Measurements from ENCODE around the gene CABYR. TPM values are rescaled to one million over a fixed set of nuclear protein-coding genes. Genes with fewer than 3 reads are reported as not detected.

Gene CABYR
- total and polyA plus RNA-seq, 2 of the 13 experiments (the other 11 are each of a cell fraction or from before 2014, with no cell fraction given) = 0.71 to 0.88 TPM

- in situ Hi-C loops (cut with HindIII; ENCODE audit: extremely low pct_ligation_motif_present, low pct_unique_long_range_greater_than_20kb) (loop anchor here (10.0 kb wide), 1 partner anchor 288 kb away; no protein-coding TSS in a partner anchor), intact Hi-C loops (cut with micrococcal nuclease; ENCODE audit: unreplicated experiment) (loop anchor here (2.0 kb wide), 1 partner anchor 62 kb away; no protein-coding TSS in a partner anchor)
- Histone ChIP-seq H3K27ac (ENCODE audit: extremely low read length, insufficient read depth, low read length) (peak overlapping the region; percentile 86), H3K27me3 (ENCODE audit: control insufficient read depth in 1 of 2, insufficient read depth in 2 of 2, low read length in 2 of 2) (no peaks in the 10 kb centered on the region), H3K79me2 (ENCODE audit: insufficient read depth, low read length) (no peaks in the 10 kb centered on the region), H3K9ac (ENCODE audit: insufficient read depth, low read depth, low read length) (peak overlapping the region; percentile 63), H3K9me3 (ENCODE audit: low read length) (no peaks in the 10 kb centered on the region), H3K4me2 (ENCODE audit: low read depth, low read length) (peak overlapping the region; percentile 85), H3K36me3 (replicated peaks in 1 of 2; ENCODE audit: control insufficient read depth in 1 of 2, insufficient read depth in 2 of 2, low read length in 2 of 2) (no peaks in the 10 kb centered on the region), H2AFZ (ENCODE audit: low read length) (no peak overlapping the region), H4K20me1 (ENCODE audit: insufficient read depth, low read length) (no peaks in the 10 kb centered on the region), H3K4me3 (replicated peaks in 1 of 3; ENCODE audit: insufficient read depth in 1 of 3, low read depth in 2 of 3, low read length in 3 of 3) (peak overlapping the region in 2 of 3 experiments; percentile 41 to 66; a peak in 2 of 6 replicates), H3K4me1 (ENCODE audit: insufficient read depth, low read length) (peaks cover 62% of the 10 kb centered on the region)
- CTCF ChIA-PET (ENCODE audit: low intra/inter-chr PET ratio, low total read pairs) = no interaction called here
- TF ChIP-seq ZNF180 (CRISPR knock-in tag; IDR thresholded peaks at IDR 0.05; ENCODE audit: borderline replicate concordance, low read depth) (no peak), ZNF761 (CRISPR knock-in tag; conservative IDR thresholded peaks at IDR 0.05) (0 out of 2 replicates have a peak, but pooled peaks have one; percentile 19), RNF2 (conservative IDR thresholded peaks at IDR 0.05; ENCODE audit: low read depth) (no peak), ZNF891 (CRISPR knock-in tag; IDR thresholded peaks at IDR 0.05) (no peak), ZNF282 (IDR thresholded peaks at IDR 0.05; ENCODE audit: partially characterized antibody) (no peak), SRSF1 (optimal IDR thresholded peaks at IDR 0.05; ENCODE audit: low read depth, low read length) (no peak), ZBTB25 (CRISPR knock-in tag; IDR thresholded peaks at IDR 0.05) (no peak), CHD4 (IDR thresholded peaks at IDR 0.05; ENCODE audit: borderline replicate concordance, low read length) (0 out of 2 replicates have a peak, but pooled peaks have one; percentile 37), TEAD3 (CRISPR knock-in tag; optimal IDR thresholded peaks at IDR 0.05; ENCODE audit: borderline replicate concordance) (no peak), RBFOX2 (IDR thresholded peaks at IDR 0.05; ENCODE audit: low read depth, low read length) (no peak), HBP1 (CRISPR knock-in tag; IDR thresholded peaks at IDR 0.05; ENCODE audit: low read depth) (no peak), PCBP2 (optimal IDR thresholded peaks at IDR 0.05; ENCODE audit: low read depth, low read length, poor library complexity, severe bottlenecking) (no peak), ZSCAN20 (CRISPR knock-in tag; IDR thresholded peaks at IDR 0.05; ENCODE audit: borderline replicate concordance) (no peak), PAX8 (CRISPR knock-in tag; IDR thresholded peaks at IDR 0.05; ENCODE audit: borderline replicate concordance) (no peak), ARNTL (CRISPR knock-in tag; IDR thresholded peaks at IDR 0.05) (no peak), ZNF441 (CRISPR knock-in tag; IDR thresholded peaks at IDR 0.05; ENCODE audit: borderline replicate concordance) (no peak)
- DNase-seq (ENCODE audit: low spot score) (no peak), ATAC-seq (peak; percentile 7; the same call in 2 of the 3 replicates), FAIRE-seq (no peak)
- 63% methylated on average over 4 of the region's 4 CpGs for whole genome bisulfite sequencing (ENCODE audit: low lambda C conversion rate)
- POLR2A ChIA-PET = interaction anchor here (0.8 to 2.0 kb wide), 6 partner anchors 36 to 229 kb away, joined by 4 to 7 read pairs (median 6); partner anchors contain the start of gene TTC39C
- BruUV-seq (replicated peaks) = no TSS peak
These were observed 26.4 kb upstream of the CABYR start for GRCh38 chr18:24112464-24112863.

Measured in HepG2 (cell line).